Measurements from ENCODE around the gene DIS3L.
"Not testable (repeated sequence)": the region's sequence is repeated elsewhere in the genome, so short reads cannot be mapped to it uniquely, and the experiment has no call there.

DIS3L gene

DNA sequence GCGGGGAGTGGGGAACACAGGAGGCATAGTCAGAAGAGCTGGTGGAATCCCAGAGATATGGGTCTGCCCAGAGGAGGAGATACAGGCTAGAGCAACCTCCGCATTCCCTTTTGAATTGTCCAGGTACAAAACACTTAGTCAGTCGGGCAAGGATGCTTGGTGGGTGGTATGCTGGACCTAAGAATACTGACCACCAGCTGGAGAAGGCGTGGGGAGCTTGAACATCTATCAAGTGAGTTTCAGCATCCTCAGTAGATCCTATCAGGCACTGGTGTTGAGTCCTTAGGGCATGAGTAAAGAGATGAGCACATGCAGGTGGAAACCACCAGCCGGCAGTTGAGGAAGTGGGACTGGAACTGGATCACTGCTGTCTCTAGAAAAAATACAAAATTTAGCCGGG lies 14.7 kb upstream of the DIS3L start:
- no peak for DNase-seq

DNA sequence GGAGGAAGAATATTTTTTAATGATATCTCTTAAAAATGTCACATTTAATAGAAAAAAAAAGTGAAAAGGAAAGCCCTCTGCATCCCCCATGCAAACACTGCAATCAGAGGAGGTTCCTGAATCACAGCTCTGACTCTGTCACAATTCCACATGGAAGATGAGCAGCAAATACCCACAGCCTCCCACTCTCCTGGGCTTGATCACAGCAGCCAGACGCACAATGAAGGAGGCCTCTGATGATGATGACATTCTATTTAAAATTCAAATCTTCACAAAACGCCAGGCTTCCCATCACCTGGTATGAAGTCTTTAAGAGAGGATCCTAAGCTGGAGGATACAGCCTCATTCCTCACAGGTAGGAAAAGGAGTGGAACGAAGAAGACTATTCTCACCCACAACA lies 9.1 kb upstream of the DIS3L start:
- no peak for DNase-seq

DNA sequence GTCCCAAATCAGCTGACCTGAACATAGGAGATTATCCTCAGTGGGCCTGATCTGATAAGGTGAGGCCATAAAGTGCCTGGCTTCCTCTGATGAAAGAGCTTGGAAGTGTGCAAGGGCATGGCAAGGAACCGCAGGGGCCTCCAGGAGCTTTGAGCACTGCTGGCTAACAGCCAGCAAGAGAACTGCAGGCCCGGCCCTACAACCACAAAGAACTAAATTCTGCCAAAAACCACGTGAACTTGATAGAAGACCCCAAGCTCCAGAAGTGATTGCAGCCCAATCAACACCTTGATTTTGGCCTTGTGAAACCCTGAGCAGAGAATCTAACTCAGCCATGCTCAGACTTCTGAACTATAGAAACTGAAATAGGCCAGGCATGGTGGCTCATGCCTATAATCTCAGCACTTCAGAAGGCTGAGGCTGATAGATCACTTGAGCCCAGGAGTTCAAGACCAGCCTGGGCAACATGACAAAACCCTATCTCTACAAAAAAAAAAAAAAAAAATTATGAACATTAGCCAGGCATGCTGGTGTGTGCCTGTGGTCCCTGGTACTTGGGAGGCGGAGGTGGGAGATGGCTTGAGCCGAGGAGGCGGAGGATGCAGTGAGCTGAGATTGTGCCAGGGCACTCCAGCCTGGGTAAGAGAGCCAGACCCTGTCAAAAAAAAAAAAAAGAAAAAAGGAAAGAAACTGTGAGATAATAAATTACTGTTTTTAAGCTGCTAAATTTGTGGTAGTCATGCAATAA lies 7.7 kb upstream of the DIS3L start:
- peak; percentile 65 for DNase-seq

DNA sequence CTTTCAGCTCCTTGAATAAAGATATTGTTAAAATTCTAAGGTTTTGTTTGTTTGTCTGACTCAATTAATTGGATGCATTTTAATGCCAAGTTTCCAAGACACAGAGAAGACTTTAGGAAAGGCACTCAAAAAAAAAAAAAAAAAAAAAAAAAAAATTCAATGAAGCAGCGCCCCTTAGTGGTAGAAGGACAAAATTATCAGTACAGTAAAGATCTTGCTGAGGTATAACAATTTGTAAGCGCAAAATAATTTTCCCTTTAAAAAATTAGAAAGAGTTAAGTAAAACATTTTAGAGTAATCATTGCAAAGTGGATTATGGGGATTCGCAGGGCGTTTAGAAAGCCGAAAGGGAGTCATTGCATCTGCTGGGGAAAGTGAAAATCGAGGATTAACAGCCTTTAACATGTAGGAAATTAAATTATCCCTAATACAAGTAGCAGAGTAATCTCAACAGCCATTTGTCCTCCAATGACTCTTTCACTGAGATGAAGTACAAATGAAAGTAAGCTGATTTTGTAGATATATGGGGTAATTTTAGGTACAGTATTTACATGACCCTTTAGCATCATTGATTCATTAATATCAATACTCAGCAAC lies 5.8 kb upstream of the DIS3L start:
- peak; percentile 69 for DNase-seq

DNA sequence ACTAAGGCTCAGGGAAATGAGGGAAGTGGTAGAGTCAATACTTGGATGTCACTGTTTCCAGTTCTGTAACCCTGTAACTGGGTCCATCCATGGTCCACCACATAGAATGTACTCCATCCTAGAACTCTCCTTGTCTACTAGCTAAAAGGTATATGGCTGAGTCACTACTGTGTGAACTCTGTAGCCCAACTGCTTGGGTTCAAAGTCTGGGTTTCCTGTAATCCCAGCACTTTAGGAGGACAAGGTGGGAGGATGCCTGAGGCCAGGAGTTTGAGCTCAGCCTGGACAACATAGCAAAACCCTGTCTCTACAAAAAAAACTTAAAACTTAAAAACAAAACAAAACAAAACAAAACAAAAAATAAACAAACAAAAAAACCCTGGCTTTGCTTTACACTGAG lies 5.3 kb upstream of the DIS3L start:
- DNase-seq = no peak

DNA sequence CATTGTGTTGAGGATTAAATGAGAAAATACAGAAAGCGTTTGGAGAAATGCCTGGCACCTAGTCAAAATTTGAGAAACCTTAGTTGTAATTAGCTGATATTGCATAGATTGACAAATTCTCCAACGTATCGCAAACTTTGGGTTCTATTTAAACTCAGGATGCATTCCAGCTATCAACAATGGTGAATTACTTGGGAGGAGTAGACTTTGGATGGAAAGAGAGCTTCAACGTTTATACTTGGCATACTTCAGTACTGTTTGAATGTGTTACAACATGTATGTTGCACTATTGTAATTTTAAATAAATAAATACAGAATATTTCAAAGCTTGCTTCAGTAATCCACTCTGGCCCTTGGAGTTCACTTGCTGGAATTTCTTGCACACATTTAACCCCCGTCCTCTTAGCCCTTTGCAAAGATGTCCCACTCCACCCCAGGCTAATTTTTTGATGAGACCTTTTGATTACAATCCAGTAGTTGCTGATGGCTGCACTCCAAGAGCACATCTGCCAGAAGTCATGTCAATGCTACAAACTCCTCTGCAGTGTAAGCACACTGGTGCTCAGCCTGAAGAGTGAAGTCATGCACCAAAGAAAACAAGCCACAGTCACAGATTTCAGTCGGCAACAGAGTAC lies 4.7 kb upstream of the DIS3L start:
- no peak for DNase-seq

DNA sequence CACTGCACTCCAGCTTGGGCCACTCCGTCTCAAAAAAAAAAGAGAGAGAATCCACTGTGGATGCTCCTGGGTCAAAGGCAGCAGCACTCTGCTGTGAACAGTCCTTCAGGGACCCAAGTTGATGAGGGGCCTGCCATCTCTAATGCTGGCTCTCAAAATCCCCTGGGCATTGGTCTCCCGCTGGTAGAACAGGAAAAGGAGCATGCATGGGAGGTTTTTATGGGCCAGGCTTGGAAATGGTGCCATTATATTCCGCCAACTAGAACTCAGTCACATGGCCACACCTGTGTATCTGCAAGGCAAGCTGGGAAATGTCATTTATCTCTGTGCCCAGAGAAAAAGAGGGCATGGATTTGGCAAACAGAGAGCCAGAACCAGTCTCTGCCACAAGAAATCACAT lies 3.4 kb upstream of the DIS3L start:
- DNase-seq = no peak

DNA sequence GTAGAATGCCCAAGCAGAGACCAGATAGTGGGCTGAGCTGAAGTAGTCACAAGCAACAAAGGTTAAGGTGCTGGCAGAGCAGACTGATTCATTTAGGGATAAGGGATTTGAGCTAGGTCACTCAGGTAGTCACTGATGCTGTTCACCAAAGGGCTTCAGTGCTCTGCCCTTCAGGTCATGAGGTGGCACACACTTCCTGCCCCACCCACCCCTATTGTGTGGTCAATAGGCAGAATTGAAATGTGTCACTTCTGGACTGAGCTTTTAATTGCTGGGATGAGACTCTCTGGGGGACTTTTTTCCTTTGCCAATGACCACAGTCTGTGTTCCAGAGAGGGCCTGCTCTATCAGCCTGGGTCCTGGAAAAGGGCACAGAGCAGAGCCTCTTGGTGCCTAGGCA lies 2.9 kb upstream of the DIS3L start:
- no peak for DNase-seq

DNA sequence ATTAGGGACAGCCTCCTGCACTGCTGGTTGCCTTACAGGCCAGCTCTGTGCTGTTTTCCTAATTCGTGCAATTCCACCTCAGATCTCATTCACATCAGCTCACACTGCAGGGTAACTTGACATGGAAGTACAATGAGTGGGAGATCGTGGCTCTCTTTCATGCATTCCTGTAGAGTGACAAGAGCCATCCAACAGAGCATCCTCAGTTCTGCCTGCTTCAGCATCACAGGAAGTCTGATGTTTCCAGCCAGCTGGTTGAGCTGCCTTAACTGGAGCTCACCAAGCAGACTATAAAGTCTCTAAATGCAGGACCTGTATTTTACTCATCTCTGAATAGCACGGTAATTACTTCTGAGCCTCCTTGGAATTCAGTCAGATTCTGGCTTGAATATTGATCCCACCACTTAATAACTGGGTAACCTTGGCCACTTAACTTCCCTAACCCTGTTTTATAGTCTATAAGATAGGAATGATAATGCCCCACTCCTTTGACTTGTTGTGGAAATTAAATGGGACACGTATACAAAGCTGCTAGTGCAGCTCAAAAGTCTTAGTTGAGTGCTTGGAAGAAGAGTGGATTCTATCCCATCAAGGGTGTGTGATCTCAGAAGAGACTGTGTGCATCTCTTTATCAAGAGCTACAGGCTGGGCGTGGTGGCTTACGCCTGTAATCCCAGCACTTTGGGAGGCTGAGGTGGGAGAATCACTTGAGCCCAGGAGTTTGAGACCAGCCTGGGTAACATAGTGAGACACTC lies 1.4 kb upstream of the DIS3L start:
- DNase-seq = peak; percentile 85

DNA sequence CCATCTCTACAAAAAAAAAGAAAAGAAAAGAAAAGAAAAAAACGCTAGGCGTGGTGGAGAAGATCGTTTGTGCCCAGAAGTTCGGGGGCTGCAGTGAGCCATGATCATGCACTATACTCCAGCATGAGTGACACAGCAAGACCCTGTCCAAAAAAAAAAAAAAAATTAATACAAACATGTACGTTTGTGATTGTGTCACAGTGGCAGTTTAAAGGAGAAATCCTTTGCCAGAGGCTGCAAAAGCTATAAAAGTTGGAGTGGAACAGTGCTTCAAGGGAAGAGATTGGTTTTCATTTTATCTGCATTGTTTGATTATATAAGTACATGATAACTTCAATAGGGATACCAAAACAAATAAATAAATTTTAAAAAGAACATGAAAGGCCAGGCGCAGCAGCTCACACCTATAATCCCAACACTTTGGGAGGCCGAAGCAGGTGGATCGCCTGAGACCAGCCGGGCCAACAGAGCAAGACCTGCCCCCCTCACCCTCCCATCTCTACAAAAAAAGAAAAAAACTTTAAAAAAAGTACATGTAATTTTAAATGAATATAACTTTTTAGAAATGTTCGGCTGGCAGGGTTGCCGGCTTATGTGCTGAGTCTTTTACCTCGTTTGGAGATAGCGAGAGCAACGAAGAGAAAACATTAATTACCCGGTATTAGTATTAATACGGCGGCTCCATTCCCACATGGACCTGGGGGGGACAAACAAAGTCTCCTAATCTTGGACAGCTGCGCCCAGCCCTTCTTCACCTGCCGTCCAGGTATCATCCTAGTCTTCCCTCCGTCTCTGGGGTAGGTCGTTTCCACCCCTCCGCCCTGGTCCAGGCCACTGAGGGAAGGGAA lies 573 bp upstream of the DIS3L start:
- DNase-seq = no peak

DNA sequence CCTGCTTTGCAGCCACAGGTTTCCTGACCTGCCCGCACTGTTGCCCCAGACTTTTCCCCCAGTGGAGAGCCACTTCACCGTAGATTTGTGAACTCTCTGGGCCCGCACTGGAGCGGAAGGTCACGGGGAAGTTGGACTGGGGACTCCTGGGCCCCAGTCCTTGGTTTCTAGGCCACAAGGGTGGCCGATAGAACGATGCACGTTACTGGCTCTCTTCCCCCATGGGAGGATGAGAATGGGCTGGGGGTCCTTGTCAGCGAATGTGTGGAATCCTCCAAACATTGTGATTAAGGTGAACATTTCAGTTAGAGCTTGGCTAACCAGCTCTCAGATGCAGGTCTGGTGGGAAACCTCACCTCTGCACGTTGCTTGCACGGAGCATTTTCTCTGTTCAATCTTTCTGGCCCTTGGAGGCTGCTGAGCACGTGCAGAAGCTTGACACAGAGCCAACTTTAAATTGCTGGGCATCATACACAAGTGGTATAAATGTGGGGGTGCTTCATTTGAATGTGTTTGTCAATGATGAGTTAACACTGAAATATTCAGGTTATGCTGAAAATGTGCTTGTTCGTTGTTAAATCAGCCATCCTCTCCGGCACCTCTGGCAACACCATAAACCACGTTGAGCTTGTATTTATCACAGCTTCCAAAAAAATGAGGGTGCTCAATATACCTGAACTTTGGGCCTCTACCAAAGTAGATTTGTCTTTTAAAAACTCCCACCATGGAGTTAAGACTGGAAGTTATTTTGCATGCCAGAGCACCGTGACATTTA lies 976 bp downstream of the DIS3L start:
- DNase-seq = peak; percentile 77

DNA sequence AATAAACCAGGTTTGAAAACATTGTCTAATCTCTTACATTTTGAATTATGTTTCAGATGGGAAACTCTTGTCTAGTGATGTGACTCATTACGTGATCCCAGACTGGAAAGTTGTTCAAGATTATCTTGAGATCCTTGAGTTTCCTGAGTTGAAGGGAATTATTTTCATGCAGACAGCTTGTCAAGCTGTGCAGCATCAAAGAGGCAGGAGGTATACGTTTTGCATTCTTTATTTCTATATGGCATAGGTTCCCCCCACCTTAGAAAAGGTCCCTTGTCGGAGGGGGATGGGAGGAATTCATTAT lies 1.5 kb downstream of the DIS3L start:
- DNase-seq = no peak

DNA sequence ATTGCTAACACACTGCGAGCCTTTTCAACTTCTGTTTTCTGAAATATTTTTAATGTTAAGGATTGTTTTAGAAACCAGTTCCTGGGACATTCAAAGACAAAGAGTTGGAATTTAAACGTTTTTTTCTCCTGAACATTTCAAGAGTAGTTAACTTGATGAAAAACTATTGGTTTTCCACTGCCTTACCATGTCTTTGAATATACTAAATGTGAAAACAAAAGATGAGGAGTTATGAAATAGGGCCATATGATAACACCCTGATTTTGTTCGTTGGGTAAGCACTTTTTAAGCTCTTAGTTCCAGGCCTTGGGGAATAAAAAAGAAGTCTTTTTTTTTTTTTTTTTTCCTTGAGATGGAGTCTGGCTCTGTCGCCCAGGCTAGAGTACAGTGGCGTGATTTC lies 2.8 kb downstream of the DIS3L start:
- DNase-seq = no peak

DNA sequence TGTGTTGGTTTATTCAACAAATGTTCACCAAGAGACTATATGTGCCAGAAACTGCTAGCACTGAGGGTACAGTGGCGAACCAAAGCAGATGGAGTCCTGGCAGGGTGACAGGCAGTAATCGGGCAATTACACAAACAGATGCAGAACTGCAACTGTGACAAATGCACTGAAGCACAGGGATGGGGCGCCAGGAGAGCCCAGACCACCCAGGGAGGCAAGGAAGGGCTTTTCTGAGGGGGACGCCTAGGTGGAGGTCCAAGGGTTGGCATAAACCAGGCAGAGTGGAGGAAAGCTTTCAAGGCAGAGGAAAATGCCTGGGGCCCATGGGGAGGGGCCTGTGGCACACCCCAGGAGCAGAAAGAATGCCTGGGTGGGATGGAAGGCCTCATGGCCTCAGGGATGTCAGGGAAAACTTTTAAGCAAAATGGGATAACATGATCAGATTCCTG lies 5.5 kb downstream of the DIS3L start:
- no peak for DNase-seq

DNA sequence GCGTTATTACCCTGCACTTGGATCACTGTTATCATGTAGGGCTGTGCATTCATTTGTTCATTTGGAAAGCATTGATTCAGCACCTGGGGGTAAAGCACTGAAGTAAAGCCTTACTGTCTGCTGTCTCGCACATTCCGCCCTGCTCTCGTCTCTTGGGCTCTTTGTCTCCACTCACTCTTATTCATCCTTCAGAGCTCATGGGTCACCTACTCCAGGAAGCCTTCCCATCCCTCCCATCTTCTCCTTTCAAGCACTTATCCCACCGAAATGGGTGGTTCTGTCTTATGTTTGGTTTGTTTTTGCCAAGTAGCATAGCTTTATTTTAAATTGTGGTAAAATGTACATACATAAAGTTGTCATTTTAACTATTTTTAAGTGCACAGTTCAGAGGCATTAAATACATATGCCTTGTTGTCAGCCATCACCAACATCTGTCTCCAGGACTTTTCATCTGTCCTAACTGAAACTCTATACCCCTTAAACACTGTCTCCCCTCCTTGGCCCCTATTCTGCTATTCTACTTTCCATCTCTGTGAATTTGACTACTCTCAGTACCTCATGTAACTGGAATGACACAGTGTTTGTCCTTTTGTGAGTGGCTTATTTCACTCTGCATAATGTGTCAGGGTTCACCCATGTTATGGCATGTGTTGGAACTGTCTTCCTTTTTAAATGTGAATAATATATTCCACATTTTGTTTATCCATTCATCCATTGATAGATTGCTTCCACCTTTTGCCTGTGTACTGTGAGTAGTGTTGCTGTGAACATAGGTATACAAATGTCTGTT lies 9.3 kb downstream of the DIS3L start:
- DNase-seq = no peak

DNA sequence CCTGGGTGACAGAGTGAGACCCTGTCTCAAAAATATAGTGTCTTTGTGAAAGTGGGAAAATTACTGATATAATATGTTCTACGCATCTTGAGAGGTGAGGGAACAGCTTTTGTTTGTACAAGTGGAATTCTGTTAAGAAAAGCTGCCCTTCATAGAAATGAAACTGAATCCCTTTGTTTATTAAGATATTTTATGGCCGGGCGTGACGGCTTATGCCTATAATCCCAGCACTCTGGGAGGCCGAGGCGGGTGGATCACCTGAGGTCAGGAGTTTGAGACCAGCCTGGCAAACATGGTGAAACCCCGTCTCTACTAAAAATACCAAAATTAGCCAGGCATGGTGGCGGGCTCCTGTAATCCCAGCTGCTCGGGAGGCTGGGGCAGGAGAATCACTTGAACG lies 11.1 kb downstream of the DIS3L start:
- DNase-seq = not testable (repeated sequence)

DNA sequence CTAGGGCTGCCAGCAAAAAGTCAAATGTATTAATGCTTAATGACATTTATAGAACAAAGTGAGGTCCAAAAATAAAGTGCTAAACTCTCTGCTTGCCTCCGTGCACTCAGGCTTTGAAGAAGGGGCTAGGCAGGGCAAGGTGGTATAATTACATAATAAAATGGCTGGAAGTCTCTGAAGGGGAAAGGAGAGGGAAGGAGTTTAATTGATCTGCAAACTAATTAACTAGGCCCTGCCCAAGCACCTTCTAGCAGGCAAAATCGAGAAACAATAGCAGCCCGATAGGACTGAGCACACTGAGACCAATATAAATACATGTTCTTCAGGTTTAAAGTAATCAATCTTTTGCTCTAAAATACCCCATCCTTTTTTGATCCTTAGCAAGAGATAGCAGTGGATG lies 13.0 kb downstream of the DIS3L start:
- DNase-seq = no peak

DNA sequence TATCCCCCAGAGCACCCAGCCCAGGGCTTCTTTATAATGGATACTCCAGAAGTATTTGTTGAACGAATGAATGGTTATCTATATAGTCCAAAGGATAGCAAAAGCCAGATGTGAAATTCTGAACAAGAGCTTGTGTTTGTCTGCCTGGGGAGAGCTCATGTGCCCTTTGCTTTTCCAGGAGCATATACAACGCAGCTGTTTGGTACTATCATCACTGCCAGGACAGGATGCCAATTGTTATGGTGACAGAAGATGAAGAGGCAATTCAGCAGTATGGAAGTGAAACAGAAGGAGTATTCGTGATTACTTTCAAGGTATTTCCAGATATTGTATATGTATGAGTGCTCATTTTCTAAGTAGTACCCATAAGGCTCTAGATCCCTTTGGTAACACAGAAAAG lies 15.2 kb downstream of the DIS3L start:
- no peak for DNase-seq

DNA sequence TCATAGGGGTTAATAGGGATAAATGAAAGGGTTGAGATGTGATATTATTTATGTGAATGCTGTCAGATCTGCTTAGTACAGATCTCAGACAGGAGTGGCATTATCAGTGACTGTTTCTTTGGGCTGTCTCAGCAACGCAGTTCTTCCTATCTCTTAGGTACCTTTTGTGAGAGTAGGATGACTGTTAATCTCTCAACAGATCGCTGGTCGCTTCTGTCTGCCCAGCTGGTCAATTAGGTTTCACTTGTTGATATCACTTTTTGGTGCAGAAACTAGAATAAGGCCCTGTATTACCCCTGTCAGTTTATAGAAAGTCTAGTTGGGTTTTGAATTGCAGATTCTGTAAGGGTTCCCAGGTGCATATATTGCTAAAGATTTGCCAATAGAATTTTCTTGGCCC lies 16.5 kb downstream of the DIS3L start:
- peak; percentile 51 for DNase-seq

DNA sequence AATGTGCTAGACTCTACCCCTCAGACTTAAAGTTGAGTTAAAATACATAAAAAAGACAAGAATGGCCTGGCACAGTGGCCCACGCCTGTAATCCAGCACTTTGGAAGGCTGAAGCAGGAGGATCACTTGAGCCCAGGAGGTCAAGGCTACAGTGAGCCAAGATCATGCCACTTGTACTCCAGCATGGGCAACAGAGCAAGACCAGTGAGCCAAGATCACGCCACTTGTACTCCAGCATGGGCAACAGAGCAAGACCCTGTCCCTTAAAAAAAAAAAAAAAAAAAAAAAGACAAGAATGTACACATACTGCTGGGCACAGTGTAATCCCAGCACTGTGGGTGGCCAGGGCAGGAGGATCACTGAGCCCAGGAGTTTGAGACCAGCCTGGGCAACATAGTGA lies 17.4 kb downstream of the DIS3L start:
- DNase-seq = no peak

DNA sequence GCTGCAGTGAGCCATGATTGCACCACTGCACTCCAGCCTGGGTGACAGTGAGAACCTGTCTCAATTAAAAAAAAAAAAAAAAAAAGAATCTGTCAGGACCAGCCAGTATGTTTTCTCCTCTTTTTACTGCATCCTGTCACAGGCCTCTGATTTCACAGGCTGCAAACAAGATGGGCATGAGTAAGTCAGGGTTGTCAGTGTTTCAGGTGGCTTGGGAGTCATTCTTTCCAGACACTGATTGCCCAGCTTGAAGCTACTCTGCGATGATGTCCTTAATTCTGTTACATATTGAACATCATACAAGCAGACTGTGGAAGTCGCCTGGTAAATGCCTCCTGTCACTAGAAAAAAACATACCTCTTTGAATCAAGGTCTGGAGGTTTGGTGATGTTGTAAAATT lies 18.8 kb downstream of the DIS3L start:
- no peak for DNase-seq

Data from hematopoietic multipotent progenitor cell treated with erythropoietin and hydrocortisone succinate and interleukin-3 and kit ligand, for 8 days (in vitro differentiated cells).